ENCODE results near the gene BIN1.

BIN1 gene

GRCh38 chr2:127097841-127098651, 8.9 kb downstream of the BIN1 start:
- TF ChIP-seq, protein P1, sequence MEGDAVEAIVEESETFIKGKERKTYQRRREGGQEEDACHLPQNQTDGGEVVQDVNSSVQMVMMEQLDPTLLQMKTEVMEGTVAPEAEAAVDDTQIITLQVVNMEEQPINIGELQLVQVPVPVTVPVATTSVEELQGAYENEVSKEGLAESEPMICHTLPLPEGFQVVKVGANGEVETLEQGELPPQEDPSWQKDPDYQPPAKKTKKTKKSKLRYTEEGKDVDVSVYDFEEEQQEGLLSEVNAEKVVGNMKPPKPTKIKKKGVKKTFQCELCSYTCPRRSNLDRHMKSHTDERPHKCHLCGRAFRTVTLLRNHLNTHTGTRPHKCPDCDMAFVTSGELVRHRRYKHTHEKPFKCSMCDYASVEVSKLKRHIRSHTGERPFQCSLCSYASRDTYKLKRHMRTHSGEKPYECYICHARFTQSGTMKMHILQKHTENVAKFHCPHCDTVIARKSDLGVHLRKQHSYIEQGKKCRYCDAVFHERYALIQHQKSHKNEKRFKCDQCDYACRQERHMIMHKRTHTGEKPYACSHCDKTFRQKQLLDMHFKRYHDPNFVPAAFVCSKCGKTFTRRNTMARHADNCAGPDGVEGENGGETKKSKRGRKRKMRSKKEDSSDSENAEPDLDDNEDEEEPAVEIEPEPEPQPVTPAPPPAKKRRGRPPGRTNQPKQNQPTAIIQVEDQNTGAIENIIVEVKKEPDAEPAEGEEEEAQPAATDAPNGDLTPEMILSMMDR (IDR thresholded peaks at IDR 0.05; ENCODE audit: low read depth, low read length), result no peak
- DNase-seq (ENCODE audit: extremely low read depth, low read depth), result no peak

- TF ChIP-seq, protein P1 (IDR thresholded peaks at IDR 0.05; ENCODE audit: low read depth, low read length), result no peak
- DNase-seq (ENCODE audit: extremely low read depth, low read depth), result no peak
Measured at GRCh38 chr2:127097471-127097765, 9.5 kb downstream of the BIN1 start.

GRCh38 chr2:127096718-127097470, 10.1 kb downstream of the BIN1 start:
- TF ChIP-seq, protein P1 (IDR thresholded peaks at IDR 0.05; ENCODE audit: low read depth, low read length), result no peak
- no peak for DNase-seq (ENCODE audit: extremely low read depth, low read depth)

DNA sequence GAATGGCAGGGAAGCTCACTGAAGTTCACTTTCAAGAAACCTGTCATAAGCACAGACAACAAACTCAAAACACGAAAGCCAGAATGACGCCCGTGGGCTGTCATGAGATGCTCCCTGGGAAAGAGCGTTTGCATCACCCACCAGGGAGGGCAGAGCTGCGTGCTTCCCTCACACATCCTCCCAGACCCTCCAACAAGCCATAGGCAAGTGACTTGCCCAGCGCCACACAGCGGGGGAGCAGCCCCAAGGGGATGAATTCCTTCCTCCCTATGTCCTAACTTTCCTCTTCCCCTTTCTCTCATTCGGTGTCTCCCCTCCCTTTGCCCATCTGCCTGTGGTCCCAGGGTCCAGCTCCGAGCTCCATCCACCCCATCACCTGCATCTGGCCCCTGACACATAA, 10.7 kb downstream of the BIN1 start:
- no peak for DNase-seq (ENCODE audit: extremely low read depth, low read depth)
- TF ChIP-seq, protein P1 (IDR thresholded peaks at IDR 0.05; ENCODE audit: low read depth, low read length), result no peak

GRCh38 chr2:127095784-127096183, 11.2 kb downstream of the BIN1 start:
- TF ChIP-seq, protein P1 (IDR thresholded peaks at IDR 0.05; ENCODE audit: low read depth, low read length), result no peak
- no peak for DNase-seq (ENCODE audit: extremely low read depth, low read depth)

- TF ChIP-seq, protein P1 (IDR thresholded peaks at IDR 0.05; ENCODE audit: low read depth, low read length), result no peak
- no peak for DNase-seq (ENCODE audit: extremely low read depth, low read depth)
Measured at GRCh38 chr2:127095367-127095641, 11.7 kb downstream of the BIN1 start.
